Adrenal gland (tissue), 5 donors: ENCODE results near the gene TGFBR1.

Source experiments
- CTCF ChIP-seq, 6 experiments: fragments of 450-650 bp in 4 of 6; fragments of 200-600 bp in 2 of 6; sonication (generic) in 1 of 6; IDR thresholded peaks; 1 replicate in 5 of 6; 2 replicates in 1 of 6; pipeline versions ENCODE4 v1.5.1 to v1.8.0; 2016 to 2021; ENCODE audit warnings: antibody characterized with exemption in 6 of 6, mild to moderate bottlenecking in 2 of 6, moderate library complexity in 1 of 6
- POLR2A ChIP-seq, 2 donors: fragments of 450-650 bp; IDR thresholded peaks; one replicate each; pipeline ENCODE4 v1.6.1; 2017; ENCODE audit warnings: antibody characterized with exemption in 2 of 2, mild to moderate bottlenecking in 2 of 2, moderate library complexity in 1 of 2
- donor health status: DM: no; HTN: no; CAD: no.

GRCh38 chr9:99185934-99186333, 81.0 kb downstream of the TGFBR1 start:
- TF ChIP-seq CTCF (IDR thresholded peaks at IDR 0.05) (no peak), POLR2A (IDR thresholded peaks at IDR 0.05) (no peak)
